BLaER1 (cell line): Measurements from ENCODE around the gene SLC11A1.

Source experiments
- H3K27ac ChIP-seq: shearing (Covaris generic); formaldehyde crosslinking; 2 replicates; pipeline ENCODE4 v1.8.1; 2022
- H3K27me3 ChIP-seq: shearing (Covaris generic); formaldehyde crosslinking; 2 replicates; pipeline ENCODE4 v1.8.1; 2022
- H3K36me3 ChIP-seq: shearing (Covaris generic); formaldehyde crosslinking; 2 replicates; pipeline ENCODE4 v1.8.1; 2022
- H3K4me1 ChIP-seq: shearing (Covaris generic); formaldehyde crosslinking; 2 replicates; pipeline ENCODE4 v1.8.1; 2022
- H3K4me2 ChIP-seq: shearing (Covaris generic); formaldehyde crosslinking; 2 replicates; pipeline ENCODE4 v1.8.1; 2022
- H3K4me3 ChIP-seq: shearing (Covaris generic); formaldehyde crosslinking; 2 replicates; pipeline ENCODE4 v1.8.1; 2022
- H3K9ac ChIP-seq: shearing (Covaris generic); formaldehyde crosslinking; 2 replicates; pipeline ENCODE4 v1.8.1; 2022
- H3K9me3 ChIP-seq: shearing (Covaris generic); formaldehyde crosslinking; 2 replicates; pipeline ENCODE4 v1.8.1; 2022
- H4K20me1 ChIP-seq: shearing (Covaris generic); formaldehyde crosslinking; 2 replicates; pipeline ENCODE4 v1.8.1; 2022
- Cebpa-rat ChIP-seq: shearing (Covaris generic); IDR thresholded peaks from 2 replicates; pipeline ENCODE4 v1.8.1; 2022

The SLC11A1 gene

GRCh38 chr2:218364196-218364595, 17.9 kb upstream of the SLC11A1 start:
- Histone ChIP-seq H3K27me3 (no peaks in the 10 kb centered on the region), H3K4me3 (no peak overlapping the region), H3K9ac (no peak overlapping the region), H4K20me1 (no peaks in the 10 kb centered on the region), H3K4me2 (no peak overlapping the region), H3K27ac (no peak overlapping the region), H3K36me3 (no peaks in the 10 kb centered on the region), H3K4me1 (peaks cover 64% of the 10 kb centered on the region), H3K9me3 (peaks cover 4% of the 10 kb centered on the region; the same call in 1 of the 2 replicates)
- TF ChIP-seq Cebpa-rat = no peak

- H3K4me2 ChIP-seq = peak overlapping the region; percentile 89
- H3K9me3 ChIP-seq = peaks cover 4% of the 10 kb centered on the region; the same call in 1 of the 2 replicates
- no peaks in the 10 kb centered on the region for H3K27me3 ChIP-seq
- peak overlapping the region; percentile 72; the same call in 1 of the 2 replicates for H3K9ac ChIP-seq
- TF ChIP-seq Cebpa-rat = no peak
- H3K4me3 ChIP-seq = peak overlapping the region; percentile 69; the same call in 1 of the 2 replicates
- peak overlapping the region; percentile 81 for H3K27ac ChIP-seq
- no peaks in the 10 kb centered on the region for H4K20me1 ChIP-seq
- peaks cover 70% of the 10 kb centered on the region for H3K4me1 ChIP-seq
- H3K36me3 ChIP-seq = no peaks in the 10 kb centered on the region
Observed at GRCh38 chr2:218366621-218367414, 15.3 kb upstream of the SLC11A1 start.

GRCh38 chr2:218367415-218368149, 14.5 kb upstream of the SLC11A1 start:
- TF ChIP-seq Cebpa-rat = no peak
- Histone ChIP-seq H3K9ac (peak overlapping the region; percentile 72), H3K27me3 (no peaks in the 10 kb centered on the region), H3K4me1 (peaks cover 72% of the 10 kb centered on the region), H4K20me1 (no peaks in the 10 kb centered on the region), H3K4me3 (peak overlapping the region; percentile 69), H3K36me3 (no peaks in the 10 kb centered on the region), H3K9me3 (peaks cover 4% of the 10 kb centered on the region; the same call in 1 of the 2 replicates), H3K4me2 (peak overlapping the region; percentile 89), H3K27ac (peak overlapping the region; percentile 81)

- Histone ChIP-seq H3K4me3 (peak overlapping the region; percentile 69), H4K20me1 (no peaks in the 10 kb centered on the region), H3K4me2 (peak overlapping the region; percentile 89), H3K27ac (peak overlapping the region; percentile 81), H3K36me3 (no peaks in the 10 kb centered on the region), H3K27me3 (no peaks in the 10 kb centered on the region), H3K4me1 (peaks cover 72% of the 10 kb centered on the region), H3K9ac (peak overlapping the region; percentile 72), H3K9me3 (peaks cover 4% of the 10 kb centered on the region; the same call in 1 of the 2 replicates)
- no peak for TF ChIP-seq Cebpa-rat
Observed at GRCh38 chr2:218368150-218368528, 13.9 kb upstream of the SLC11A1 start.

- Histone ChIP-seq H3K27ac (peak overlapping the region; percentile 81), H3K4me2 (peak overlapping the region; percentile 89), H3K9ac (peak overlapping the region; percentile 72; the same call in 1 of the 2 replicates), H3K36me3 (no peaks in the 10 kb centered on the region), H3K4me1 (peaks cover 72% of the 10 kb centered on the region), H3K9me3 (peaks cover 4% of the 10 kb centered on the region; the same call in 1 of the 2 replicates), H3K27me3 (no peaks in the 10 kb centered on the region), H4K20me1 (no peaks in the 10 kb centered on the region), H3K4me3 (peak overlapping the region; percentile 69; the same call in 1 of the 2 replicates)
- TF ChIP-seq Cebpa-rat = no peak
Observed at GRCh38 chr2:218368621-218369153, 13.4 kb upstream of the SLC11A1 start.

- H3K4me2 ChIP-seq = peak overlapping the region; percentile 89
- peak overlapping the region; percentile 81 for H3K27ac ChIP-seq
Observed at GRCh38 chr2:218369330-218369729, 12.7 kb upstream of the SLC11A1 start.

GRCh38 chr2:218370410-218371063, 11.5 kb upstream of the SLC11A1 start:
- no peaks in the 10 kb centered on the region for H3K27me3 ChIP-seq
- H3K9ac ChIP-seq = peak overlapping the region; percentile 2; the same call in 1 of the 2 replicates
- no peaks in the 10 kb centered on the region for H3K36me3 ChIP-seq
- H3K4me3 ChIP-seq = no peak overlapping the region
- peak overlapping the region; percentile 67 for H3K27ac ChIP-seq
- no peaks in the 10 kb centered on the region for H4K20me1 ChIP-seq
- H3K9me3 ChIP-seq = peaks cover 4% of the 10 kb centered on the region; the same call in 1 of the 2 replicates
- peaks cover 73% of the 10 kb centered on the region for H3K4me1 ChIP-seq
- TF ChIP-seq Cebpa-rat = peak; percentile 64; the same call in 1 of the 2 replicates
- H3K4me2 ChIP-seq = peak overlapping the region; percentile 89

More at GRCh38 chr2:218369330-218369729, 12.7 kb upstream of the SLC11A1 start:
- peaks cover 73% of the 10 kb centered on the region for H3K4me1 ChIP-seq
- H3K27me3 ChIP-seq = no peaks in the 10 kb centered on the region
- no peak for TF ChIP-seq Cebpa-rat
- no peaks in the 10 kb centered on the region for H3K36me3 ChIP-seq
- no peaks in the 10 kb centered on the region for H4K20me1 ChIP-seq
- H3K9ac ChIP-seq = no peak overlapping the region
- H3K9me3 ChIP-seq = peaks cover 4% of the 10 kb centered on the region; the same call in 1 of the 2 replicates
- H3K4me3 ChIP-seq = no peak overlapping the region

GRCh38 chr2:218371983-218372350, 10.1 kb upstream of the SLC11A1 start:
- peak overlapping the region; percentile 22; the same call in 1 of the 2 replicates for H3K9ac ChIP-seq
- 0 out of 2 replicates have a peak overlapping the region, but pooled peaks have one; percentile 67 for H3K27ac ChIP-seq
- peaks cover under 1% of the 10 kb centered on the region; the same call in 1 of the 2 replicates for H3K9me3 ChIP-seq
- no peaks in the 10 kb centered on the region for H4K20me1 ChIP-seq
- TF ChIP-seq Cebpa-rat = no peak
- peaks cover 68% of the 10 kb centered on the region for H3K4me1 ChIP-seq
- peak overlapping the region; percentile 89 for H3K4me2 ChIP-seq
- no peaks in the 10 kb centered on the region for H3K27me3 ChIP-seq
- H3K4me3 ChIP-seq = no peak overlapping the region
- no peaks in the 10 kb centered on the region for H3K36me3 ChIP-seq

- H3K4me2 ChIP-seq = no peak overlapping the region
- no peak overlapping the region for H3K27ac ChIP-seq
- no peak overlapping the region for H3K4me3 ChIP-seq
- no peak overlapping the region for H3K9ac ChIP-seq
- H3K27me3 ChIP-seq = no peaks in the 10 kb centered on the region
- TF ChIP-seq Cebpa-rat = no peak
- H3K4me1 ChIP-seq = peaks cover 39% of the 10 kb centered on the region
- no peaks in the 10 kb centered on the region for H3K36me3 ChIP-seq
- H3K9me3 ChIP-seq = no peaks in the 10 kb centered on the region
- H4K20me1 ChIP-seq = no peaks in the 10 kb centered on the region
Observed at GRCh38 chr2:218374795-218375194, 7.3 kb upstream of the SLC11A1 start.
